OCI-LY3 (cell line): ENCODE results near the gene AP3S1.
"Not testable (repeated sequence)": the region's sequence is repeated elsewhere in the genome, so short reads cannot be mapped to it uniquely, and the experiment has no call there.

Source experiments
- H2AFZ ChIP-seq: fragments of 200-600, 300-600 bp; shearing (Covaris generic); 2 replicates; pipeline ENCODE4 v1.6.0; 2014; ENCODE audit warnings: antibody characterized with exemption, low read depth, low read length
- H3K27ac ChIP-seq: fragments of 200-600, 300-600 bp; sonication (generic); 2 replicates; pipeline ENCODE4 v1.5.1; 2014; ENCODE audit warnings: mild to moderate bottlenecking, low read length, moderate library complexity, mixed read lengths
- H3K27me3 ChIP-seq: fragments of 200-600, 300-600 bp; sonication (generic); 2 replicates; pipeline ENCODE4 v1.6.1; 2014; ENCODE audit warnings: low read depth, low read length, mixed read lengths
- H3K36me3 ChIP-seq: fragments of 200-600, 300-600 bp; sonication (generic); replicated peaks from 2 replicates; pipeline ENCODE3; 2014; ENCODE audit warnings: low read depth, low read length, mixed read lengths
- H3K4me1 ChIP-seq: fragments of 300-600, 200-600 bp; sonication (generic); 2 replicates; pipeline ENCODE4 v1.6.1; 2014; ENCODE audit warnings: low read length, mixed read lengths
- H3K4me2 ChIP-seq: fragments of 200-600, 300-600 bp; sonication (generic); 2 replicates; pipeline ENCODE4 v1.6.1; 2014; ENCODE audit warnings: low read length, mixed read lengths
- H3K4me3 ChIP-seq: fragments of 300-600, 200-600 bp; sonication (generic); 2 replicates; pipeline ENCODE4 v1.5.1; 2014; ENCODE audit warnings: antibody characterized with exemption, mild to moderate bottlenecking, low read length, moderate library complexity
- H3K79me2 ChIP-seq: fragments of 300-600, 200-600 bp; shearing (Covaris generic); 2 replicates; pipeline ENCODE4 v1.6.1; 2014; ENCODE audit warnings: mild to moderate bottlenecking, low read length, mixed read lengths
- H3K9ac ChIP-seq: fragments of 300-600, 200-600 bp; shearing (Covaris generic); 2 replicates; pipeline ENCODE4 v1.6.0; 2014; ENCODE audit warnings: mild to moderate bottlenecking, low read length, moderate library complexity
- H3K9me3 ChIP-seq: fragments of 200-600, 300-600 bp; shearing (Covaris generic); 2 replicates; pipeline ENCODE4 v1.6.1; 2014; ENCODE audit warnings: low read length, mixed read lengths; ENCODE audit not compliant: insufficient read depth
- H4K20me1 ChIP-seq: fragments of 200-600, 300-600 bp; sonication (generic); 2 replicates; pipeline ENCODE4 v1.6.1; 2016; ENCODE audit warnings: low read length, mixed read lengths; ENCODE audit not compliant: insufficient read depth
- EZH2phosphoT487 ChIP-seq: fragments of 200-600 bp; shearing (Covaris generic); IDR thresholded peaks from 2 replicates; pipeline ENCODE4 v1.6.1; 2018; ENCODE audit warnings: antibody characterized with exemption, mixed run types, low read depth
- TF ChIP-seq, protein P1 (sequence below): fragments of 200-600, 300-600 bp; sonication (generic); IDR thresholded peaks from 2 replicates; pipeline ENCODE4 v1.5.1; 2014; ENCODE audit warnings: antibody characterized with exemption, low read length, low read depth

Gene AP3S1

DNA sequence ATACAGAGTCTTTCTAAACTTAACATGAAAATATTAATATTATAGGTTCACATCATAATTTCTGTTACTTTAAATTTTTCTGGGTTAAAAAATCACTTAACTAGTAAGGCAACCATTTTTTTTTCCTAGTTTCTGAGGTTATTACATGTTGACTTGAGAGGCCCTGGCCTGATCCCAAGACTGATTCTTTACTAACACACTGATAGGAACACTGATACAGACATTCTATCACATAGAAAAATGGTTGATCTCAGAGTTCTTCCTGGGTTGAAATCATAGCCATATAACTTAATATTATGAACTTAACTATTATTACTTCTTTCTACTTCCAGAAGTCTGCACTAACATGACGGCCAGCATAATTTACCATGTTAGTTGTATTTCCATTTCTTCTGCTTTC is 43.0 kb downstream of the AP3S1 start:
- Histone ChIP-seq H3K4me1 (no peaks in the 10 kb centered on the region), H4K20me1 (no peaks in the 10 kb centered on the region), H3K27me3 (no peaks in the 10 kb centered on the region), H3K4me2 (no peak overlapping the region), H3K9ac (no peak overlapping the region), H3K36me3 (no peaks in the 10 kb centered on the region), H3K4me3 (no peak overlapping the region), H3K27ac (no peak overlapping the region), H3K79me2 (no peaks in the 10 kb centered on the region), H2AFZ (no peak overlapping the region), H3K9me3 (no peaks in the 10 kb centered on the region)
- no peak for TF ChIP-seq EZH2phosphoT487
- TF ChIP-seq, protein P1, sequence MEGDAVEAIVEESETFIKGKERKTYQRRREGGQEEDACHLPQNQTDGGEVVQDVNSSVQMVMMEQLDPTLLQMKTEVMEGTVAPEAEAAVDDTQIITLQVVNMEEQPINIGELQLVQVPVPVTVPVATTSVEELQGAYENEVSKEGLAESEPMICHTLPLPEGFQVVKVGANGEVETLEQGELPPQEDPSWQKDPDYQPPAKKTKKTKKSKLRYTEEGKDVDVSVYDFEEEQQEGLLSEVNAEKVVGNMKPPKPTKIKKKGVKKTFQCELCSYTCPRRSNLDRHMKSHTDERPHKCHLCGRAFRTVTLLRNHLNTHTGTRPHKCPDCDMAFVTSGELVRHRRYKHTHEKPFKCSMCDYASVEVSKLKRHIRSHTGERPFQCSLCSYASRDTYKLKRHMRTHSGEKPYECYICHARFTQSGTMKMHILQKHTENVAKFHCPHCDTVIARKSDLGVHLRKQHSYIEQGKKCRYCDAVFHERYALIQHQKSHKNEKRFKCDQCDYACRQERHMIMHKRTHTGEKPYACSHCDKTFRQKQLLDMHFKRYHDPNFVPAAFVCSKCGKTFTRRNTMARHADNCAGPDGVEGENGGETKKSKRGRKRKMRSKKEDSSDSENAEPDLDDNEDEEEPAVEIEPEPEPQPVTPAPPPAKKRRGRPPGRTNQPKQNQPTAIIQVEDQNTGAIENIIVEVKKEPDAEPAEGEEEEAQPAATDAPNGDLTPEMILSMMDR, result no peak

DNA sequence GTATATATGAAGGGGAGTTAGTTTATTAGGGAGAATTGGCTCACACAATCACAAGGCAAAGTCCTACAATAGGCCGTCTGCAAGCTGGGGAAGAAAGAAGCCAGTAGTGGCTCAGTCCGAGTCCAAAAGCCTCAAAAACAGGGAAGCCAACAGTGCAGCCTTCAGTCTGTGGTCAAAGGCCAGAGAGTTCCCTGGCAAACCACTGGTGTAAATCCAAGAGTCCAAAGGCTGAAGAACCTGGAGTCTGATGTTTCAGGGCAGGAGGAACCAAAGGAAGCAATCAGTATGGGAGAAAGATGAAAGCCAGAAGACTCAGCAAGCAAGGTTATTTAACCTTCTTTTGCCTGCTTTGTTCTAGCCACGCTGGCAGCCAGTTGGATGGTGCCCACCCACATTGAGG is 43.5 kb downstream of the AP3S1 start:
- H3K36me3 ChIP-seq, H3K9me3 ChIP-seq, H4K20me1 ChIP-seq, H3K27ac ChIP-seq, H3K4me3 ChIP-seq, H3K27me3 ChIP-seq, H3K4me2 ChIP-seq, H2AFZ ChIP-seq, H3K9ac ChIP-seq, H3K79me2 ChIP-seq, H3K4me1 ChIP-seq: not testable (repeated sequence)

DNA sequence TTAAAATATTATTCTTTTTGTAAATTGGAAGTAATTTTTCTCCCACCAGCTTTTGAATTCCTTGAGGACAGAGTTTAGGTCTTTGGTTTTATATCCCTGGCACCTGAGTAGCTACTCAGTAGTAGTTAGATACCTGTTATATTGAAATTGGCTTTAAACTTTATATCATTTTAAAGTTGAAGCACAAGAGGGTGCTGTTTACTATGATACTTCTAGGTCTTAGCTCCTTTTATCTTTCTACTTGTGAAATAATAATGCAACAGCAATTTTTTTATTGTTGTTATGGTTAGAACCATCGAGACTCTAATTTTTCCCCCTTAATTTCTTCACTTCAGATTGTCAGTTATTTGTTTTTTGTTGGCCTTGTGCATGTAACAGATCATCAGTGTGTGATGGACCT is 46.3 kb downstream of the AP3S1 start:
- no peaks in the 10 kb centered on the region for H3K9me3 ChIP-seq
- no peaks in the 10 kb centered on the region for H4K20me1 ChIP-seq
- no peak overlapping the region for H3K9ac ChIP-seq
- TF ChIP-seq EZH2phosphoT487, result no peak
- TF ChIP-seq, protein P1, result peak; percentile 30; the same call in 1 of the 2 replicates
- H3K4me2 ChIP-seq, result no peak overlapping the region
- no peaks in the 10 kb centered on the region for H3K27me3 ChIP-seq
- no peak overlapping the region for H3K4me3 ChIP-seq
- no peaks in the 10 kb centered on the region for H3K79me2 ChIP-seq
- H3K27ac ChIP-seq, result no peak overlapping the region
- H2AFZ ChIP-seq, result no peak overlapping the region
- H3K4me1 ChIP-seq, result no peaks in the 10 kb centered on the region
- no peaks in the 10 kb centered on the region for H3K36me3 ChIP-seq

DNA sequence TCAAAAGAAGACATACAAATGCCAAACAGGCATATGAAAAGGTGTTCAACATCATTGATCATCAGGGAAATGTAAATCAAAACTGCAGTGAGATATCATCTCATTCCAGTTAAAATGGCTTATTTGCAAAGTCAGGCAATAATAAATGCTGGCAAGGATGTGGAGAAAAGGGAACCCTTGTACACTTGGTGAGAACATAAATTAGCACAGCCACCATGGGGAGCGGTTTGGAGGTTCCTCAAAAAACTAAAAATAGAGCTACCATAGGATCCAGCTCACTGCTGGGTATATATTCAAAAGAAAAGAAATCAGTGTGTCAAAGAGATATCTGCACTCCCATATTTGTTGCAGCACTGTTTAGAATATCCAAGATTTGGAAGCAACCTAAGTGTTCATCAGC is 50.3 kb downstream of the AP3S1 start:
- no peak overlapping the region for H2AFZ ChIP-seq
- no peaks in the 10 kb centered on the region for H3K9me3 ChIP-seq
- no peaks in the 10 kb centered on the region for H4K20me1 ChIP-seq
- H3K4me3 ChIP-seq, result no peak overlapping the region
- H3K79me2 ChIP-seq, result no peaks in the 10 kb centered on the region
- H3K27me3 ChIP-seq, result no peaks in the 10 kb centered on the region
- H3K4me1 ChIP-seq, result no peaks in the 10 kb centered on the region
- no peak overlapping the region for H3K4me2 ChIP-seq
- no peaks in the 10 kb centered on the region for H3K36me3 ChIP-seq
- TF ChIP-seq, protein P1, result no peak
- no peak for TF ChIP-seq EZH2phosphoT487
- H3K27ac ChIP-seq, result no peak overlapping the region
- no peak overlapping the region for H3K9ac ChIP-seq

DNA sequence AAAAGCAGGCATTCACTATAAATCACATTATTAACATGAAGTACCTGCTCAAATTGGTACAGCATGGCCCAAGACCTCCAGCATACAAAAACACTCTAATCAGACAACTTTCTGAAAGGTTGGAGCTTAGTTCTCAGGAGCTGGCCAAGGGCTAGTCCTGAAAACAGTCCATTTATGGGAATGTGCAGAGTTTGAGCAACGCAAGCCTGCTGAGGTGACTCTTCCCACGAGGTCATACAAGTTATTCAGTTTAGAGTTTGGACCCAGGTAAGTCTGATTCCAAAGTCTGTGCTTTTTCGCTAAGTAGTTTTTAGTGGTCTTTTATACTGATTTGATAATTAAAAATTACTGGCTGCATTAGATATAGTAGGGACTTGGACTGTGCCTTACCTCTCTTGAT is 52.6 kb downstream of the AP3S1 start:
- Histone ChIP-seq H3K4me2 (no peak overlapping the region), H3K27me3 (no peaks in the 10 kb centered on the region), H3K4me3 (no peak overlapping the region), H2AFZ (no peak overlapping the region), H3K9ac (no peak overlapping the region), H3K79me2 (no peaks in the 10 kb centered on the region), H3K4me1 (no peaks in the 10 kb centered on the region), H3K36me3 (no peaks in the 10 kb centered on the region), H3K27ac (no peak overlapping the region), H4K20me1 (no peaks in the 10 kb centered on the region), H3K9me3 (no peaks in the 10 kb centered on the region)
- TF ChIP-seq, protein P1, result no peak
- TF ChIP-seq EZH2phosphoT487, result no peak
